GM12872 (cell line): Measurements from ENCODE around the gene LATS2.

Experiments used
- TF ChIP-seq, protein P1 (sequence below): IDR thresholded peaks from 3 replicates; pipeline ENCODE4 v1.5.1; 2011; ENCODE audit warnings: low read depth, mild to moderate bottlenecking, low read length, moderate library complexity; ENCODE audit not compliant: insufficient read depth

The LATS2 gene

DNA sequence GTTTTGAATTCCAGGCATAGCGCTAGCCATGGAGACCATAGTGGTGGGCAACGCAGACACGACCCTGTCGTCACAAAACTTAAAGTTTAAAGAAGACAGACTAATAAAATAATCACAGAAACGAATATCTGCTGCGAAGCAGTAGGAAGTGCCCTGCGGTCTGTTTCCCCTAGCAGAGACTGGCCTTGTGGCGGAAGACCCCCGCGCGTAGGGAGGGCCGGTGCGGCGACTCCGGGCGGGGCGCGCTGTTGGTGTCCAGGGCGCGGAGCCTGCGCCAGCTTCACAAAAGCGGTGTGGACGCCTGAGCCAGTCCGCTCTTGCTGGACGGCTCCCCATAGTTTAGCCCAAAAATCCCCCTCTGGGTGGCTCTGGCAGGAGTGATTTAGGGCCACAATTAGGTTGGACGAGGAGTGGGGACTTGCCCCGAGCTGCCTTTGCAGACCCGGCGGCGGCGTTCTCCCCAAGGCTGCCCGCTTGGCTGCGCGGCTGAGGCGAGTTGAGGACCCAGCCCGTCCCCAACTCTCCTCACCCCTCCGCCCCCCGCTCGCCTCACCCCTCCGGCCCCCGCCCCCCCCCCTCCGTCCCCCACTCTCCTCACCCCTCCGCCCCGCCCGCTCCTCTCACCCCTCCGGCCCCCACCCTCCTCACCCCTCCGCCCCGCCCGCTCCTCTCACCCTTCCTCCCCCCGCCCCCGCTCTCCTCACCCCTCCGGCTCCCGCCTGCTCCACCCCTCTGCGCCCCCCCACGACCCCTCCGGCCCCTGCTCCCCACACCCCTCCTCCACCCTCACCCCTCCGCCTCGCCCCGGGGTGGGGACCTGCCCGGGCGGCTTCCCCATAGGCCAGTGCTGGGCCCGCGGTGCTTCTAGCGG, 14.2 kb upstream of the LATS2 start:
- TF ChIP-seq, protein P1, sequence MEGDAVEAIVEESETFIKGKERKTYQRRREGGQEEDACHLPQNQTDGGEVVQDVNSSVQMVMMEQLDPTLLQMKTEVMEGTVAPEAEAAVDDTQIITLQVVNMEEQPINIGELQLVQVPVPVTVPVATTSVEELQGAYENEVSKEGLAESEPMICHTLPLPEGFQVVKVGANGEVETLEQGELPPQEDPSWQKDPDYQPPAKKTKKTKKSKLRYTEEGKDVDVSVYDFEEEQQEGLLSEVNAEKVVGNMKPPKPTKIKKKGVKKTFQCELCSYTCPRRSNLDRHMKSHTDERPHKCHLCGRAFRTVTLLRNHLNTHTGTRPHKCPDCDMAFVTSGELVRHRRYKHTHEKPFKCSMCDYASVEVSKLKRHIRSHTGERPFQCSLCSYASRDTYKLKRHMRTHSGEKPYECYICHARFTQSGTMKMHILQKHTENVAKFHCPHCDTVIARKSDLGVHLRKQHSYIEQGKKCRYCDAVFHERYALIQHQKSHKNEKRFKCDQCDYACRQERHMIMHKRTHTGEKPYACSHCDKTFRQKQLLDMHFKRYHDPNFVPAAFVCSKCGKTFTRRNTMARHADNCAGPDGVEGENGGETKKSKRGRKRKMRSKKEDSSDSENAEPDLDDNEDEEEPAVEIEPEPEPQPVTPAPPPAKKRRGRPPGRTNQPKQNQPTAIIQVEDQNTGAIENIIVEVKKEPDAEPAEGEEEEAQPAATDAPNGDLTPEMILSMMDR: no peak

DNA sequence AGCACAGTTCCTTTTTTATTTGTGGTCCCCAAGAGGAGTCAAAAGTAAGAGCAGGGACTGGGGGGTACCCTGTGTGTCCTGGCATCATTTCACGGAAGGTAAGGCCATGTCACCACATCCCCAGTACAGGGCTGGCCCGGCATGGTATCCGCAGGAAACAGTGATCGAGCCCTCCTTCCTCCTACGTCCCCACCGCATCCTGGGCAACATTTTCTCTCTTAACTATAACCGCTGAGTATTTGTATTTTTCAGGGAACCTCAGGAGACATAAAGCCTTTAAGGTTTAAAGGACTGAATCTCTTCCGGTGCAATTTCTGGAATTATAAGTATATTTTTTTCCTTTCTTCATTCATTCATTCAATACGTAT, 13.6 kb upstream of the LATS2 start:
- TF ChIP-seq, protein P1: no peak

DNA sequence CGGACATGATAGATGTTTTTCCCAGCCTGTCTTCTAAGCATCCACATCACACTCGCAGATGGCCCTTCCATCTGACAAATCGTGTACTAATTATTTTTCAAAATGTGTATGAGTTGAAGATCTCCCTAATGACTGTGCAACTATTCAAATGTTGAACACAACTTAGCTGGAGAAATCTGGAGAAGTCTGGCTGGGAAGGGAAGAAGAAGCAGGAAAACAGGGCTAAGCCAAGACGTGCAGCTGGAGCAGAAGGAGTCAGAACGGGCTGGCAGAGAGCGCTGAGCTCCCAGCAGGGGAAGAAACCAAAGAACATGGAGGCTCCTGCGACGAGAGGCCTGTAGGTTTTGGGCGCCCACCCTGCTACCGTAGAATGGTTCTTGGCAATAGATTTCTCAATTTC, 13.2 kb upstream of the LATS2 start:
- TF ChIP-seq, protein P1: no peak

DNA sequence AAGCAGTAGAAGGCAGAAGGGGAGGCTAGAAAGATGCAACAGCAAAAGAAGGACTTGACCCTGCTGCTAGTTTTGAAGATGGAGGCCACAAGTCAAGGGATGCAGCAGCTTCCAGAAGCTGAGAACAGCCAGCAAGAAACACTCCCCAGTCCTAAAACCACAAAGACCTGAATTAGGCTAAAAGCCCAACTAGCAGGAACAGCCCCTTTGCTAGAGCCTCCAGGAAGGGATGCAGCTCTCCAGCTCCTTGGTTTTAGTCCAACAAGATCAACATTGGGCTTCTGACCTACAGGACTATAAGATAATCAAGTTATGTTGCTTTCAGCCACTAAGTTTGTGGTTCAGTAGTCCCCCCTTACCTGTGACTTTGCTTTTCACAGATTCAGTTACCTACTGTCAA, 10.5 kb upstream of the LATS2 start:
- TF ChIP-seq, protein P1: no peak

DNA sequence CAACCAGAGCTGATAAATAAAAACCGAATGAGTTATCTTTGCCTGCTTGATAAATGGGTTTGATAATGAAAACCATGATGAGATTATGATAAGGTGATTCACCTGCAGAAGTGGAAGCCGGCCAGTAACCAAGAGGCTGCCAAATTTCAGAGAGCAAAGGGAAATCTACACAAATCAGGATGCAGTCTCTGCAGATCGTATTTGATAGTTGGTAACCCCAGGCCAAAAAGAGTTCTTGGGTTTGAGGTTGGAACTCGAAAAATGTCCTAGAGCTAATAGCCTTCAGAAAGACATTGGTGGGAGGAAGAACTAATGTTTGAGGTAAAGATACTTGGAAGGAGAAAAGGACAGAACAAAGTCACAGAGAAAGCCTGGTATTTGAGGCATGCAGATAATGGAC, 9.6 kb upstream of the LATS2 start:
- TF ChIP-seq, protein P1: no peak

DNA sequence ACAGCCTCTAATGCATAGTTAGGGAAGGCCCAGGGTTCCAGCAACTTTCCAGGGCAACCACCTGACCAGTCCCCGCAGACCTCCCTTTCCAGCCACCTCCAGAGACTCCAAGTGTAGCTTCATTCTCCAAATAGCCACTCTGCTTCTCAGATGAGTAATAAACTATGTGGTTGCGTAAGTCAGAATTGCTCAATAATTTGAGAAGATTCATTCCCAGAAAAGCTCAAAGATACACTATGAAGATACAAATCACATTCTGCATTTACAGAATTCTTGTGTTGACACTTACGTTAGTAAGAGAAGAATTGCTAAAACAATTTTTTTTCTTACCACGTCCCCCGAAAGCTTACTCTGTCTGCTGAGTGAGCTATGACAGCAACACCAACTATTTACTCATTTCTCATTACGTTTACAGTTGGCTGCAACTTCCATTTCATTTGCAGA, 8.2 kb upstream of the LATS2 start:
- TF ChIP-seq, protein P1: no peak

DNA sequence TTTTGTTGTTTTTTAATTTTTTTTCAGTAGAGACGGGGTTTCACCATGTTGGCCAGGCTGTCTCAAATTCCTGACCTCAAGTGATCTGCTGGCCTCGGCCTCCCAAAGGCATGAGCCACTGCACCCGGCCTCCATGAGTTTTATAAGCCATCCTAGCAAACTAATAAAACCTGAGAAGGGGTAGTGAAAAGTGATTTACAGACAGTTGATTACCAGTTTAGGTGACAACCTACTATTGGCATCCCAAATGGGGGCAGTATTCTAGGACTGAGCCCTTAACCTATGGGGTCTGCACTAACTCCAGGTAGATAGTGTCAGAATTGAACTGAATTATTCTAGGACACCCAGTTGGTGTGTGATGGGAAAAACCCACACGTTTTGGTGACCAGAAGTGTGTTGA, 6.5 kb upstream of the LATS2 start:
- TF ChIP-seq, protein P1: no peak
